H9 (cell line): ENCODE results near the gene FAM240A. TPM values are rescaled to one million over a fixed set of nuclear protein-coding genes. Genes with fewer than 3 reads are reported as not detected.

Experiments
- DNase-seq: peaks from one replicate; pipeline ENCODE4 v3.0.0-alpha.2; 2017
- H2AFZ ChIP-seq: one replicate; pipeline ENCODE4 v1.6.1; 2013; ENCODE audit warnings: mild to moderate bottlenecking, low read length, control low read depth, moderate library complexity
- H2AK5ac ChIP-seq: 2 replicates; pipeline ENCODE4 v1.6.1; 2013; ENCODE audit warnings: low read length, control low read depth, mixed read lengths; ENCODE audit not compliant: insufficient read length
- H2BK120ac ChIP-seq: one replicate; pipeline ENCODE4 v1.6.1; 2013; ENCODE audit warnings: low read depth, mild to moderate bottlenecking, low read length, control low read depth, inconsistent platforms; ENCODE audit not compliant: poor library complexity, severe bottlenecking
- H2BK12ac ChIP-seq: 2 replicates; pipeline ENCODE4 v1.6.1; 2013; ENCODE audit warnings: low read length, control low read depth, mixed read lengths, low read depth; ENCODE audit not compliant: insufficient read length
- H2BK15ac ChIP-seq: 2 replicates; pipeline ENCODE4 v1.6.1; 2013; ENCODE audit warnings: low read depth, low read length, control low read depth
- H2BK20ac ChIP-seq: one replicate; pipeline ENCODE4 v1.6.1; 2013; ENCODE audit warnings: low read depth, mild to moderate bottlenecking, low read length, control low read depth, inconsistent platforms; ENCODE audit not compliant: poor library complexity, severe bottlenecking
- H2BK5ac ChIP-seq: 2 replicates; pipeline ENCODE4 v1.6.1; 2013; ENCODE audit warnings: low read length, control low read depth, mixed read lengths; ENCODE audit not compliant: insufficient read length
- H3K14ac ChIP-seq: 2 replicates; pipeline ENCODE4 v1.6.1; 2013; ENCODE audit warnings: low read length, control low read depth; ENCODE audit not compliant: insufficient read depth
- H3K18ac ChIP-seq: 2 replicates; pipeline ENCODE4 v1.6.1; 2013; ENCODE audit warnings: low read depth, mild to moderate bottlenecking, mixed read lengths, low read length, control low read depth; ENCODE audit not compliant: insufficient read length
- H3K23ac ChIP-seq: 2 replicates; pipeline ENCODE4 v1.6.1; 2013; ENCODE audit warnings: low read length, control low read depth, mixed read lengths, low read depth; ENCODE audit not compliant: insufficient read length
- H3K23me2 ChIP-seq: 2 replicates; pipeline ENCODE4 v1.6.1; 2013; ENCODE audit warnings: low read depth, mild to moderate bottlenecking, mixed read lengths, low read length, control low read depth; ENCODE audit not compliant: insufficient read length, poor library complexity, severe bottlenecking
- H3K27ac ChIP-seq: 2 replicates; pipeline ENCODE4 v1.5.1; 2013; ENCODE audit warnings: low read length, control low read depth, mixed read lengths, low read depth; ENCODE audit not compliant: insufficient read length
- H3K27me3 ChIP-seq: 2 replicates; pipeline ENCODE4 v1.6.1; 2013; ENCODE audit warnings: low read length, control low read depth, inconsistent platforms; ENCODE audit not compliant: insufficient read depth
- H3K4ac ChIP-seq: 2 replicates; pipeline ENCODE4 v1.6.1; 2013; ENCODE audit warnings: low read depth, mild to moderate bottlenecking, control low read depth, inconsistent platforms, low read length, moderate library complexity
- H3K4me1 ChIP-seq: 2 replicates; pipeline ENCODE4 v1.6.1; 2013; ENCODE audit warnings: low read length, control low read depth, inconsistent platforms; ENCODE audit not compliant: insufficient read depth
- H3K4me2 ChIP-seq: 2 replicates; pipeline ENCODE4 v1.6.1; 2013; ENCODE audit warnings: low read length, control low read depth, mixed read lengths; ENCODE audit not compliant: insufficient read length, insufficient read depth
- H3K56ac ChIP-seq: 2 replicates; pipeline ENCODE4 v1.6.1; 2013; ENCODE audit warnings: low read depth, mild to moderate bottlenecking, mixed read lengths, low read length, control low read depth; ENCODE audit not compliant: insufficient read length
- H3K79me1 ChIP-seq: 2 replicates; pipeline ENCODE4 v1.6.1; 2013; ENCODE audit warnings: low read depth, mild to moderate bottlenecking, moderate library complexity, low read length, control low read depth, inconsistent platforms; ENCODE audit not compliant: insufficient read depth, poor library complexity, severe bottlenecking
- H3K79me2 ChIP-seq: 2 replicates; pipeline ENCODE4 v1.6.1; 2013; ENCODE audit warnings: low read length, control low read depth, inconsistent platforms; ENCODE audit not compliant: insufficient read depth
- H3K9ac ChIP-seq: 2 replicates; pipeline ENCODE4 v1.6.1; 2013; ENCODE audit warnings: low read length, control low read depth, mixed read lengths; ENCODE audit not compliant: insufficient read length; ENCODE audit errors: extremely low read depth
- H3K9me3 ChIP-seq: one replicate; pipeline ENCODE4 v1.6.1; 2013; ENCODE audit warnings: low read depth, low read length, inconsistent platforms; ENCODE audit not compliant: control insufficient read depth
- H3T11ph ChIP-seq: one replicate; pipeline ENCODE4 v1.6.1; 2013; ENCODE audit warnings: mild to moderate bottlenecking, low read length, control low read depth, inconsistent platforms
- H4K20me1 ChIP-seq: one replicate; pipeline ENCODE4 v1.6.1; 2013; ENCODE audit not compliant: control insufficient read depth, insufficient read length, insufficient read depth
- H4K5ac ChIP-seq: 2 replicates; pipeline ENCODE4 v1.6.1; 2013; ENCODE audit warnings: low read depth, mild to moderate bottlenecking, mixed read lengths, low read length, control low read depth; ENCODE audit not compliant: insufficient read length
- H4K8ac ChIP-seq: replicated peaks from 2 replicates; pipeline ENCODE4 v1.6.1; 2013; ENCODE audit warnings: low read length, control low read depth, mixed read lengths, low read depth; ENCODE audit not compliant: insufficient read length
- H4K91ac ChIP-seq: 2 replicates; pipeline ENCODE4 v1.6.1; 2013; ENCODE audit warnings: low read depth, mild to moderate bottlenecking, moderate library complexity, mixed read lengths, low read length, control low read depth; ENCODE audit not compliant: insufficient read length
- H3K27ac Mint-ChIP-seq, 3 experiments: 2 replicates in 2 of 3; 3 replicates in 1 of 3; pipeline ENCODE4 v1.8.0; 2020 to 2021; ENCODE audit warnings: mixed read lengths in 3 of 3, mild to moderate bottlenecking in 1 of 3, moderate library complexity in 1 of 3
- H3K27me3 Mint-ChIP-seq: 2 replicates; pipeline ENCODE4 v1.8.0; 2021; ENCODE audit warnings: low read depth, mild to moderate bottlenecking, moderate library complexity, mixed read lengths
- H3K36me3 Mint-ChIP-seq, 3 experiments: 2 replicates in 2 of 3; 3 replicates in 1 of 3; pipeline ENCODE4 v1.8.0; 2020 to 2021; ENCODE audit warnings: low read depth in 3 of 3, mixed read lengths in 3 of 3; ENCODE audit not compliant: insufficient read depth in 1 of 3
- H3K4me1 Mint-ChIP-seq, 2 experiments: 2 replicates each; pipeline ENCODE4 v1.8.0; 2020; ENCODE audit warnings: mixed read lengths in 2 of 2
- H3K4me3 Mint-ChIP-seq, 2 experiments: 2 replicates in 1 of 2; 3 replicates in 1 of 2; pipeline ENCODE4 v1.8.0; 2020 to 2021; ENCODE audit warnings: mild to moderate bottlenecking in 2 of 2, mixed read lengths in 2 of 2, moderate library complexity in 1 of 2
- H3K9me3 Mint-ChIP-seq, 2 experiments: 2 replicates in 1 of 2; 3 replicates in 1 of 2; pipeline ENCODE4 v1.8.0; 2020; ENCODE audit warnings: mild to moderate bottlenecking in 2 of 2, mixed read lengths in 2 of 2, moderate library complexity in 1 of 2
- WGBS: extraction: QIAGEN DNeasy Blood & Tissue Kit; methylation state at CpG from one replicate; pipeline ENCODE4 v1.1.7; 2013; ENCODE audit warnings: missing lambda C conversion rate, low lambda C conversion rate, mixed read lengths; ENCODE audit not compliant: insufficient read length; ENCODE audit errors: extremely low coverage; 5-methylcytosine and 5-hydroxymethylcytosine counted together
- total RNA-seq: library from RNA; stranded (reverse); gene quantifications from 2 replicates; pipeline ENCODE4 v1.2.1, GENCODE V29; 2021
- TF ChIP-seq, protein P1 (sequence below): fragments of 200-600 bp; sonication (generic); conservative IDR thresholded peaks from 3 replicates; pipeline ENCODE4 v1.8.0; 2021; ENCODE audit warnings: antibody characterized with exemption, mild to moderate bottlenecking

Gene FAM240A
- total RNA-seq, 1 experiment from 2014 or later, result 0.11 TPM

DNA sequence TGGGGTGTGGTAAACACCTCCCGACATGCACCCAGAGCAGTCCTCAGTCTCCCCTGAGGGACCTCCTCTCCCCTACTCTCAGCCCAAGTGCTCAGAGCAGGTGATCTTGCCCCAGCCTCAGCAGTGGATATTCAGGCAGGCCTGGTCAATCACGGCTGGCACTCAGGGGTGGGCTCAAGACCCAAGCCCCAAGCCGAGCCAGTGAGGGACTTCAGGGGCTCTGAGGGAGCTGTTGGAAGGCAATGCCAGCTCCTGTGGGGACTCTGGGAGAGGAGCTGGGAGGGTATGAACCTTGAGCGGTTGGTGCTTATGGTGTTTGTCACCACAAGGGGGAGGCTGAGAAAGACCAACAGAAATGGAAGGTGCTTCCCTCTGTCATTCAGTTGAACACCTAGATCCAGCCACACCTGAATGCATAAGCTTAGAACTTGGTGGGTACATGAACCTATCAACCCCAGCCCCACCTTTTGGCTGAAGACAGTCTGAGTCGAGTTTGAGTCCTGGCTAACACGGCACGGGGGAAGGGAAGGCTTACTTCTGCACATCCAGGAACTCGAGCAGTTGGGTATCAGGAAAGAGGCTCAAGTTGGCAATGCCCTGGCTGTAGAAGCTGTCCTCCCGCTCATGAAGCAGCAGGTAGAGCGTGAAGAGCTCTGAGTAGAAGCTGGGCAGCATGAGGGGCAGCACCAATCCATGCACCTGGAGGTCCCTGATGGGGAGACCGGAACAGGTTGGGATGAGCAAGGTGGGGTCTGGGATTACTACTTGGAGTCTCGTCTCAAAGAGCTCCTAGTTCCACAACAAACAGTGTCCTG, 61.9 kb downstream of the FAM240A start:
- Histone ChIP-seq H2BK120ac (no peak overlapping the region), H4K5ac (no peak overlapping the region), H3K18ac (no peak overlapping the region), H3K4ac (no peak overlapping the region), H2BK20ac (no peak overlapping the region), H3K4me2 (no peak overlapping the region), H3K27ac (no peak overlapping the region), H3K23ac (no peak overlapping the region), H3K23me2 (no peaks in the 10 kb centered on the region), H3K9me3 (no peaks in the 10 kb centered on the region), H2AK5ac (no peak overlapping the region), H4K20me1 (no peaks in the 10 kb centered on the region), H3K4me1 (no peaks in the 10 kb centered on the region), H2AFZ (no peak overlapping the region), H4K8ac (no peak overlapping the region), H3K79me2 (no peaks in the 10 kb centered on the region), H3K56ac (no peak overlapping the region), H2BK15ac (no peak overlapping the region), H3K9ac (no peak overlapping the region), H2BK5ac (no peak overlapping the region), H3K27me3 (no peaks in the 10 kb centered on the region), H4K91ac (no peak overlapping the region), H3K79me1 (no peaks in the 10 kb centered on the region), H2BK12ac (no peak overlapping the region), H3T11ph (no peak overlapping the region), H3K14ac (no peak overlapping the region)
- no peak for DNase-seq
- Mint-ChIP-seq H3K4me1 (peaks cover 3 to 16% of the 10 kb centered on the region in 2 experiments), H3K27me3 (no peaks in the 10 kb centered on the region; the same call in none of the 2 replicates), H3K36me3 (peaks cover 0 to 8% (median 0%) of the 10 kb centered on the region in 3 experiments; a peak in 2 of 7 replicates), H3K4me3 (no peak overlapping the region), H3K9me3 (no peaks in the 10 kb centered on the region), H3K27ac (no peak overlapping the region)
- no CpG with 5 or more reads among the region's 12 CpGs for WGBS
- TF ChIP-seq, protein P1, sequence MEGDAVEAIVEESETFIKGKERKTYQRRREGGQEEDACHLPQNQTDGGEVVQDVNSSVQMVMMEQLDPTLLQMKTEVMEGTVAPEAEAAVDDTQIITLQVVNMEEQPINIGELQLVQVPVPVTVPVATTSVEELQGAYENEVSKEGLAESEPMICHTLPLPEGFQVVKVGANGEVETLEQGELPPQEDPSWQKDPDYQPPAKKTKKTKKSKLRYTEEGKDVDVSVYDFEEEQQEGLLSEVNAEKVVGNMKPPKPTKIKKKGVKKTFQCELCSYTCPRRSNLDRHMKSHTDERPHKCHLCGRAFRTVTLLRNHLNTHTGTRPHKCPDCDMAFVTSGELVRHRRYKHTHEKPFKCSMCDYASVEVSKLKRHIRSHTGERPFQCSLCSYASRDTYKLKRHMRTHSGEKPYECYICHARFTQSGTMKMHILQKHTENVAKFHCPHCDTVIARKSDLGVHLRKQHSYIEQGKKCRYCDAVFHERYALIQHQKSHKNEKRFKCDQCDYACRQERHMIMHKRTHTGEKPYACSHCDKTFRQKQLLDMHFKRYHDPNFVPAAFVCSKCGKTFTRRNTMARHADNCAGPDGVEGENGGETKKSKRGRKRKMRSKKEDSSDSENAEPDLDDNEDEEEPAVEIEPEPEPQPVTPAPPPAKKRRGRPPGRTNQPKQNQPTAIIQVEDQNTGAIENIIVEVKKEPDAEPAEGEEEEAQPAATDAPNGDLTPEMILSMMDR, result peak; percentile 50
